Measurements from ENCODE around the gene SMARCD1. TPM values are rescaled to one million over a fixed set of nuclear protein-coding genes. Genes with fewer than 3 reads are reported as not detected.

Gene SMARCD1
- total and polyA plus RNA-seq, 9 of the 15 experiments (the other 6 are each of a cell fraction or from before 2014, with no cell fraction given): 0.86 to 91.7 (median 48.0) TPM

- TF ChIP-seq MITF (IDR thresholded peaks at IDR 0.05) (no peak), ZNF76 (CRISPR knock-in tag; IDR thresholded peaks at IDR 0.05; ENCODE audit: borderline replicate concordance) (no peak), PRDM10 (IDR thresholded peaks at IDR 0.05; ENCODE audit: partially characterized antibody) (no peak), HDAC6 (IDR thresholded peaks at IDR 0.05; ENCODE audit: low read depth, low read length) (no peak), MAX (CRISPR knock-in tag; IDR thresholded peaks at IDR 0.05) (no peak), TBP (optimal IDR thresholded peaks at IDR 0.05; ENCODE audit: low read depth, low read length) (no peak), KDM2B (CRISPR knock-in tag; IDR thresholded peaks at IDR 0.05) (no peak), ZNF695 (CRISPR knock-in tag; IDR thresholded peaks at IDR 0.05) (no peak)
Observed at GRCh38 chr12:50119387-50119786, 34.2 kb downstream of the SMARCD1 start (continued).

Measured in K562 (cell line).